Large intestine (tissue), 3 donors: ENCODE measurements around the gene SSBP4. TPM values are rescaled to one million over a fixed set of nuclear protein-coding genes. Genes with fewer than 3 reads are reported as not detected.

Experiments
- DNase-seq, 2 donors: peaks; one replicate each; pipeline versions ENCODE4 v3.0.0 to v3.0.0-alpha.2; 2013
- H3K27ac ChIP-seq: one replicate; pipeline ENCODE4 v1.5.1; 2013; ENCODE audit warnings: low read length
- H3K27me3 ChIP-seq: 2 replicates; pipeline ENCODE4 v1.6.1; 2013; ENCODE audit warnings: low read length; ENCODE audit not compliant: control insufficient read depth, insufficient read depth
- H3K36me3 ChIP-seq: 2 replicates; pipeline ENCODE4 v1.6.1; 2013; ENCODE audit warnings: low read length; ENCODE audit not compliant: control insufficient read depth, insufficient read depth
- H3K4me1 ChIP-seq: one replicate; pipeline ENCODE4 v1.6.1; 2013; ENCODE audit warnings: low read length; ENCODE audit not compliant: control insufficient read depth, insufficient read depth
- H3K4me3 ChIP-seq: one replicate; pipeline ENCODE4 v1.5.1; 2013; ENCODE audit warnings: low read length
- H3K9me3 ChIP-seq: one replicate; pipeline ENCODE4 v1.6.1; 2013; ENCODE audit warnings: mild to moderate bottlenecking, low read depth, low read length, moderate library complexity; ENCODE audit not compliant: control insufficient read depth
- WGBS: methylation state at CpG from one replicate; pipeline ENCODE4 v1.1.5; 2013; ENCODE audit warnings: low lambda C conversion rate; ENCODE audit not compliant: insufficient coverage; 5-methylcytosine and 5-hydroxymethylcytosine counted together
- polyA plus RNA-seq: library from polyadenylated mRNA; unstranded; fragments of 120-200 nt; gene quantifications from one replicate; pipeline ENCODE4 v1.2.1, GENCODE V29; 2013

SSBP4 gene
- polyA plus RNA-seq, 1 donor = 105 TPM

DNA sequence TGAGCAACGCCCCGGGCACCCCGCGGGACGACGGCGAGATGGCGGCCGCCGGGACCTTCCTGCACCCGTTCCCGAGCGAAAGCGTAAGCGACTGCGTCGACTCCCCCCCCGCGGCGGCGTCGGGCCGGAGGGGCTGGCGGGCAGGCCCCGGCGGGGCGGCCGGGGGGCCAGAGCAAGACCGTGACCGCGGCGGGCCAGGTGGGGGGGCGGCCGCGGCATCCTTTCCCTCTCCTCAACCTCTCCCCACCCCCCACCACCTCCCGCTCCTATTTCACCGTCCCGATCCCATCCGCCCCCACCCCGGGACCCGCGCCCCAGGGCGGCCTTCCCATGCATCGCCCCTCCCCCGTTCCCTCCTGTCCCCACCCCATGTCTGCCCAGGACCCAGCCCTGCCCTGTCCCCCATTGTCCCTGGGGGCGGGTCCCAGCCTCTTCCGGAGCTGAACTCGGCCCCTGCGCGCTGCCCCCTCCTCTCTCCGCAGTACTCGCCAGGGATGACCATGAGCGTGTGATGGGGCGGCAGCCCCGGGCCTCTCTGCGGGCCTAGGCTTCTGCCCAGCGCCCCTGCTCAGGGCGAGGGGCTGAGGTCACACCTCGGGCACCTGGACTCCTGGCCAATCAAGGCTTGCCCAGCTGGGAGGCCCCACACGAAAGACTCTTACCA is 14.7 kb downstream of the SSBP4 start:
- H3K4me3 ChIP-seq = peak overlapping the region; percentile 24
- H3K4me1 ChIP-seq = peaks cover 34% of the 10 kb centered on the region
- H3K36me3 ChIP-seq = peaks cover 40% of the 10 kb centered on the region
- no peak for DNase-seq
- WGBS = no CpG with 5 or more reads among the region's 60 CpGs
- peak overlapping the region; percentile 21 for H3K27ac ChIP-seq
- H3K9me3 ChIP-seq = peaks cover 16% of the 10 kb centered on the region
- H3K27me3 ChIP-seq = no peaks in the 10 kb centered on the region

DNA sequence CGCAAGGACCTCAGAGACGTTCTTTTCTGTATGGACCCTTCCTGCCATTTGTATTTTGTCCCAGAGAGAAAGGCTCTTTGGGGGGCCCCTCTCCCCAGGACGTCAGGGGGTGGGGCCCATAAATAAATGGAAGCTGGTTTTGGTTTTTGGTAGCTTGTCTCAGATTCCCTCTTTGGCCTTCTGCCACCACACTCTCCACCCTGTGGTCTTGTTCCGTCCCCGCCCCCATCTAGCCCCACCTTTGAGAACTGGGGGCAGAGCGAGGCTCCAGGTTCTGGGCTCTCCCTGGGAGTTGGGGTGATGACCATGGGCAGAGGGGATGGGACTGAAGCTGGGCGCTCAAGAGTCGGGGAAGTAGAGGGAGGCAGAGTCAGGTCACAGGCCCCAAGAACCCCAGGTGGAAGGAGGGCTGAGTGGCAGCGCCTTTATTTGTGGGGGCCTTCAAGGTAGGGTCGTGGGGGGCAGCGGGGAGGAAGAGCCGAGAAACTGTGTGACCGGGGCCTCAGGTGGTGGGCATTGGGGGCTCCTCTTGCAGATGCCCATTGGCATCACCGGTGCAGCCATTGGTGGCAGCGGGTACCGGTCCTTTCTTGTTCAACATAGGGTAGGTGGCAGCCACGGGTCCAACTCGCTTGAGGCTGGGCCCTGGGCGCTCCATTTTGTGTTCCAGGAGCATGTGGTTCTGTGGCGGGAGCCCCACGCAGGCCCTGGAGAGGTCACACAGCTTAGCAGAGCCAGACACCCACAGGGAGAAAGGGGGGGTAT is 15.4 kb downstream of the SSBP4 start:
- peak overlapping the region; percentile 21 for H3K27ac ChIP-seq

DNA sequence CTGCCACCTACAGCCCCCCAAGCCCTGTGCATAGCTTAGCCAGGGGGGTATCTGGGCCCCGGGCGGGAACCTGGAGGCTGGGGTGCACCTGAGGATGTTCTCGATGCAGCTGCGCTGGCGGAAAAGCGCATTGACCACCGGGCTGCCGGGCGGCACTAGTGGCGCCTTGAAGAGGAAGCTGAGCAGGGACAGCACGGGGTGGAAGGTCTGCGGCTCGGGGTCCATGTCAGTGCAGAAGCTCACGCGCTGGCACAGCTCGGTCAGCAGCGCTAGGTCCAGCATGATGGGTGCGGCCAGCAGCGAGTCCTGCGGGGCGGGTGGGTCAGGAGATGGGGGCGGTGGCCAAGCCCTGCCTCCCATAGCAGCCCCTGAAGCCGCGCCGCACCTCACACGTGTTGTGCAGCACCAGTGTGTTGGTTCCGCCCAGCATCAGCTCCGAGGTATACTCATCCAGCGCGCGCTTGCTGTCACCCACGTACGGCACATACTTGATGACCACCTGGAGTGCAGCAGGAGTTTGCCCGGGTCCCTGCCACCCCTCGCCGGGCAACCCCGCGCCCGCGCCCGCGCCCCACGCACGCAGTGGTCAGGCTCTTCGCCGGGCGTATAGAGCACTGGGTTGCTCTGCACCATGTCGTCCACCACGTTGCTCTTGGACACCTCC is 16.1 kb downstream of the SSBP4 start:
- H3K27me3 ChIP-seq = no peaks in the 10 kb centered on the region
- no peak for DNase-seq
- H3K36me3 ChIP-seq = peaks cover 40% of the 10 kb centered on the region
- H3K4me3 ChIP-seq = no peak overlapping the region
- WGBS = no CpG with 5 or more reads among the region's 49 CpGs
- no peak overlapping the region for H3K27ac ChIP-seq
- H3K4me1 ChIP-seq = peaks cover 30% of the 10 kb centered on the region
- peaks cover 16% of the 10 kb centered on the region for H3K9me3 ChIP-seq

More for the DNA sequence above, 15.4 kb downstream of the SSBP4 start:
- Histone ChIP-seq H3K9me3 (peaks cover 16% of the 10 kb centered on the region), H3K4me3 (no peak overlapping the region), H3K4me1 (peaks cover 34% of the 10 kb centered on the region), H3K36me3 (peaks cover 40% of the 10 kb centered on the region), H3K27me3 (no peaks in the 10 kb centered on the region)
- no peak for DNase-seq
- WGBS = no CpG with 5 or more reads among the region's 21 CpGs

DNA sequence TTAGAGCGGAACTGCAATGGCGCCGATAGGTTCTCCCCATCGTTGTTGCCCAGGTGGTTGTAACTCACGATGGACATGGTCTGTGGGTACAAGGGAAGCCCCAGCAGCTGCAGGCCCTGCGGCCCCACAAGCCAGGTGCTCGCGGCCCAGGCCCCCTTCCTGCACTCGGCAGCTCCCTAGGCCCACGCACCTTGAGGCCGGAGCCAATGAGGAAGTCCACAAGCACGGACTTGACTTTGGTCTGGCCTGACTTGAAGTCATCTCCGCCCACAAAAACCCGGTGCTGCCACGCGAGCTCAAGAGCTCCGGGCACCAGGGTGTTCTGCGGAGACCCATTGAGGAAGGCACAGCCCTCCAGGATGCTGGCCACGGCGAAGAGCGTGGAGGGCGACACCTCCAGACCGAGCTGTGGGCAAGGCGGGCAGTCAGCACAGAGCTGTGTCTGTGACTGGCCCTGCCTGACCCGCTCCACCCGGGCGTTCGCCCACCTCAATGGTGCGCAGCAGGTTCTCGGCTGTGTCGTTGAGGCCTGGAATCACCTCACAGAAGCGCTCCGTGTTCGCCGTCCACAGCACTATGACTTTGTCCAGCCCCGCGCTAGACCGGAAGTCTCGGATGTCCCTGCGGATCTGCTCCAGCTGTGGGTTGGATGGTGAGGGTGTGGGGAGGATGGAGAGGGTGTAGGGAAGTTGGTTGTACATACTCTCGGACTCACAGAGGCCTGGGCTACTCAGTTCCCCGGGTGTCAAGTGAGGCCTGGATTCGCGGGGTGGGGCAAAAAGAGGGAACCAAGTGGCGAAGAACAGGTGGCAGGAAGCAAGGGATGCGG is 16.9 kb downstream of the SSBP4 start:
- Histone ChIP-seq H3K4me1 (peaks cover 37% of the 10 kb centered on the region), H3K9me3 (peaks cover 16% of the 10 kb centered on the region), H3K4me3 (peak overlapping the region; percentile 73), H3K27me3 (no peaks in the 10 kb centered on the region), H3K36me3 (peaks cover 35% of the 10 kb centered on the region), H3K27ac (no peak overlapping the region)
- 92% methylated on average over 2 of the region's 46 CpGs for WGBS
- no peak for DNase-seq

DNA sequence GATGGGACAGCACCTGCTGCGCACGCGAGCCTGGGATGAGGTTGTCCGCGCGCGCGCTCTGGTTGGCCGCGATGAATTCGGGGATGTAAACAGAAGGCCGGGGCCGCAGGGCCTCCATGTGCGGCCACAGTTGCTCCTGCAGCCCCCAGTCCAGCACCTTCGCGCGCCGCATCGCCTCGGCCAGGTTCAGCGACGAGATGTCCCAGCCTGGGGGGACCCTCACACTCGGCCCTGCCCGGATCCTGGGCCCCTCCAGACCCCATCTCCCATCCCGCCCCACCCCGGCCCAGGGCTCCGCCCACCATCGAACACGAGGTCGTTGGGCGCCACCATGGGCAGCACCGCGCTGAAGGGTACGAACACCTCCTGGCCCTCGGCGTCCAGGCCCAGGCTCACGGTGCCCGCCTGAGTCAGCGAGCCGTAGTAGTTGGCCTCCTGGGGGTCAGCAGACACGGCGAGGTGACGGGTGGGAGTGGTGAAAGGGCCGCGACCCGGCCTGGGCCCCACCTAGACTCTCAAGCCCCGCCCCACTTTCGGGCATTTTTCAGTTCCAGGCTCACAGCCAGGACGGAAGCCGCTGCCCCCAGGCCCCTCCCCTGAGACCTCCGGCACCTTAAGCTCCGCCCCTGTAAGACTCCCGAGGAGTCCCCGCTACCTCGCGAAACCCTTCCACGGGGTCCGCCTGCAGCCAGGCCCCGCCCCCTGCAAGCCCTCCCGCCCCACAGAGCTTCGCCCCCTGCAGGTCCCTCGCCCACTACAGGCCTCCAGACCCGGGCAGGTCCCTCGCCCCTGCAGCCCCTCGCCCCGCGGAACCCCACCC is 17.7 kb downstream of the SSBP4 start:
- WGBS = no CpG with 5 or more reads among the region's 67 CpGs
- Histone ChIP-seq H3K9me3 (peaks cover 13% of the 10 kb centered on the region), H3K4me3 (peak overlapping the region; percentile 73), H3K27ac (peak overlapping the region; percentile 23), H3K27me3 (no peaks in the 10 kb centered on the region), H3K36me3 (peaks cover 33% of the 10 kb centered on the region), H3K4me1 (peaks cover 46% of the 10 kb centered on the region)
- peak; percentile 77 to 87 for DNase-seq

DNA sequence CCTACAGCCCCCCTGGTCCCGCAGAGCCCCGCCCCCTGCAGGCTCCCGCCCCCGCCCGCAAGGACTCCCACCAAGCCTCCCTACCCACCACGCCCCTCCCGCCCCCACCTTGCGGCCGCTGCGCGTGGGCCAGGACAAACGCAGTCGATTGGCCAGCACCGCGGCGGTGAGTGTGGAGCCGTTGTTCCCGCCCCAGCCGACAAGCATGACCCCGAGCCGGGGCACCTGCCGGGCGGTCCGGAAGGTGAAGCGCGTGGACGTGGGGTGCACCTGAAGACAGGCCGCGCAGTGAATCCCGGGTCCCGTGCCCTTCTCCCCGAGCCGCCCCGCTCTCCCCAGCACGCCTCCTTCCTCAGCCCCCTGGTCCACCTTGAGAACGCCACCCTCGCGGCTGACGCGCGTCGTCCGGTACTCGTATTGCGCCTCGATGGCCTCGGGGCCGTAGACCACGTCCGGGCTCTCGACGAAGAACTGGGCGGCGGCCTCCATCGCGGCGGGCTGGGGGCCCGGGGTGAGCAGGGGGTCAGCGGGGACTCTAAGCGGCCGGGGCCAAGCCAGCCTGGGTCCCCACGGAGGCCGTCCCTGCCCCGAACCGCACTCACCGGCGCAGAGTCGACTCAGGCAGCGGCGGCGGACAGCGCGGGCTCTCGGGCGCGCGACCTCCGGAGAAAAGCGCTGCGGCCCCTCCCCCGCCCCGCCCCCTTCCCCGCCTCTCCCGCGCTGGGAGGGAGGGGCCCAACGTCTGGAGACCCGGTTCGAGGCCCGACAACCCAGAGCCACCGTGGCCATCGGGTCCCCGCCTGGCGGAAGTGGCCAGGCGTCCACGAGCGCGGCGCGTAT is 18.5 kb downstream of the SSBP4 start, which contains the start of gene ISYNA1:
Gene ISYNA1 (minus strand): TSS at position 643 of the 840 bp plus-strand sequence. CDS start 154 bp downstream, at position 489.
- Histone ChIP-seq H3K4me1 (peaks cover 45% of the 10 kb centered on the region), H3K27ac (peak within 1 kb of the TSS; percentile 80), H3K4me3 (peak within 1 kb of the TSS; percentile 73), H3K27me3 (no peaks in the 10 kb centered on the region), H3K36me3 (peaks cover 26% of the 10 kb centered on the region), H3K9me3 (peaks cover 19% of the 10 kb centered on the region)
- WGBS = no CpG with 5 or more reads among the region's 99 CpGs
- peak in 1 of 2 donors; percentile 74 for DNase-seq

DNA sequence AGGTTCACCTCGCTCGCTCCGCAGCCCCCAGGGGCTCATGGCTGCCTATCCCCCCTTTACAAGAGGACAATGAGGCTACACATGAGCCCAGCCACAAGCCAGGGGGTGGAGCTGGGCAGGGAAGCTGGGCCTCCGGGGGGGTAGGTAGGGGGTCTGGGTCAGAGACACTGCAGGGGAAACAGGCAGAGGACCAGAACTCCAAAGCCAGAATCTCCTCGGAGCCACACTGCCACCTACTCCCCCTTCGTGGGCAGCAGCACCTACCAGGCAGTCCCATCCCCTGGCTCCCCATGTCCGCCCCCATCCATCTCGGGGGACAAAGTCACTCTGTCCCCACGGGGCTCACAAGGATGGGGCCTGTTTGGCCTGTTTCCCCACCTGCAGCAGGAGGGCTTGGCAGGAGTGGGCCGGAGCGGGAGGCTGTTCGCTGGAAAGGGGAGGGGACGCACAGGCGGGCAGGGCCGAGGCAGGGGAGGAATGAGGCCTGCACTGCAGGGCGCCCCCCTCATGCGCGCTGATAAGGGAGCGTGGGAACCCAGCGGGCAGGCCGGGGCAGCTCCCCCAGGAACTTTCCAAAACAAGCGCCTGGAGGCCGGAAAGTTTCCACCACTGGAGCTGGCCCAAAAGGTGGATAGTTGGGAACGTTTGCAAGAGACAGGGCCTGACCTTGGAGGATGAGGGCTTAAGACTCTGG is 19.3 kb downstream of the SSBP4 start:
- peak overlapping the region; percentile 74 for H3K27ac ChIP-seq
- H3K9me3 ChIP-seq = peaks cover 19% of the 10 kb centered on the region
- WGBS = no CpG with 5 or more reads among the region's 24 CpGs
- no peaks in the 10 kb centered on the region for H3K27me3 ChIP-seq
- peaks cover 42% of the 10 kb centered on the region for H3K4me1 ChIP-seq
- peaks cover 30% of the 10 kb centered on the region for H3K36me3 ChIP-seq
- peak overlapping the region; percentile 73 for H3K4me3 ChIP-seq
- DNase-seq = peak in 1 of 2 donors; percentile 81

DNA sequence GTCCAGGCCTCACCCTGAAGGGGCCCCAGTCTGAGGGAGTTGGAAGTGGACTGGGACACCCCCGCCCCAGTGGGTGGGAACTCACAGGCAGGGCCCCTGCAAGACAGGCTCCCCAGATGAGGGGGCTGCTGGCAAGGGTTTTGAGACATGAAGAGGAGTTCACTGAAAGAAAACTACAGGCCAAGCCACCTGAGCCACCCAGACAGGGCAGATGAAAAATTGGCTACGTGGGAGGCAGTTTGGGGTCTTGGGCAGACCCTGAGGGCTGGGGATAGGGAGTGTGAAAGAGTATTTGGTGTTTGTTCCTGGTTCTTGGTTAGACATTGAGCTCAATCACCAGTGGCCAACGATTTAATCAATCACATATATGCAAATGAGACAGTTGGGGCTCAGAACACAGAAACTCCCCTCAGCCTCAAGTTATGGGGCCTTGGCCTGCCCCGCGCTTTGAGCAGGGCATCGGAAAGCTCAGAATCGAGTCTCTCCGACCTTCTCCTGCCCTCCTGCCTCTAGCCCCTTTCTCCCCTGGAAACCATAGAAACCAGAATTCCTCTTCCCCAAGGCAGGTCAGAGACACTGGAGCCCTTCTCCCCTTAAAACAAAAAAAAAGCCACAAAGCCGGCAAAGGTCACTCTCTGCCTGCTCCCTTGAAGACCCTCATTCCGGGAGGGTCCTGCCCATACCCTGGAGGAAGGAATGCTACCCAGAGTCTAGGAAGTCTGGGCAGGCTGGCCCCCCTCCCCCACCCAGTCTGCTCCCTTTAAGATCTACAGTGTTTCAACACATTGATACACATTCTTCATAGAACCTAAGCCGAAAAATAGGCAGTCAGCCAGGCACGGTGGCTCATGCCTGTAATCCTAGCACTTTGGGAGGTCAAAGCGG is 20.1 kb downstream of the SSBP4 start:
- Histone ChIP-seq H3K9me3 (peaks cover 19% of the 10 kb centered on the region), H3K4me3 (no peak overlapping the region), H3K36me3 (peaks cover 32% of the 10 kb centered on the region), H3K4me1 (peaks cover 42% of the 10 kb centered on the region), H3K27me3 (no peaks in the 10 kb centered on the region), H3K27ac (peak overlapping the region; percentile 74)
- DNase-seq = no peak
- no CpG with 5 or more reads among the region's 13 CpGs for WGBS
